ENCODE measurements around the gene LIPC. TPM values are rescaled to one million over a fixed set of nuclear protein-coding genes. Genes with fewer than 3 reads are reported as not detected.
A peak's percentile ranks its signal among the peaks of the same experiment; 100 is the strongest.

LIPC gene
- total and polyA plus RNA-seq, 8 donors, result 0.23 to 7.5 (median 0.76) TPM; not detected in 4

DNA sequence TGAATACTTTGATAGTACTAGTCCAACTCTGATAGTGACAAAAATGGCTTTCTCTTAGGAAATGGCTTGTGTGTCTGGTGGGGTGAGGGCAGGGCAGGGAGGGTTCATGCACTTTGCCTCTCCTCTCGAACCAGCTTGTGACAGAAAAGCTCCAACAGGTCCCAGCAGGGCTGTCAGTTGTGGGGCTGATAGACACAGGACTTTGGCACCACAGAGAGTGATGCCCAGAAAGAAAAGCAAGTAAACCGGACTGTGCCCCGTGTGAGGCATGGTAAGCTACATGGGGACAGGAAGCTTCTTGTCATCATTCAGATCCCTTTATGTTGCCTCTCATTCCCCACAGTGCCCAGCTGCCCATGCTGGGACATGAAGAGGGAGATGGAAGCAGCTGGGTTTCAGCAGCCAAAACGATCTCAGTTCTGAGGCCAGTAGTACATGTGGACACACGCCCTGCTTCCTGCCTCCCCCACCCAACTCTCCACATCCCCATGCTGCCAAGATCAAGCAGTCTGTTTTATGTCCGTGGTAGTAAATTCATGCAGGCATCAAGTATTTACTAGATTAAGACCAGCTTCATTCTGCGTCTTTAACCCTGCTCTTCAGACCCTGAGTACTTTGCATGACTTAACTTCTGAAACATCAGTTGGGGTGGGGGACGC lies 29.7 kb upstream of the LIPC start:
- Histone ChIP-seq H3K9me3 (no peaks in the 10 kb centered on the region), H3K4me3 (no peak overlapping the region), H3K27ac (no peak overlapping the region), H3K36me3 (no peaks in the 10 kb centered on the region), H3K27me3 (no peaks in the 10 kb centered on the region), H3K4me1 (no peaks in the 10 kb centered on the region)
- TF ChIP-seq POLR2AphosphoS5 (IDR thresholded peaks at IDR 0.05) (no peak), EP300 (IDR thresholded peaks at IDR 0.05) (no peak), CTCF (IDR thresholded peaks at IDR 0.05) (no peak), POLR2A (IDR thresholded peaks at IDR 0.05) (no peak)
- peak in 1 of 2 donors; percentile 65 for DNase-seq
- WGBS, 5 donors, result 64 to 79% (median 76%) methylated on average over 8 of the region's 8 CpGs
- intact Hi-C loops (cut with DNase I; ENCODE audit: low total_unique reads), result no loop called here

- Histone ChIP-seq H3K4me3 (no peak overlapping the region), H3K27me3 (no peaks in the 10 kb centered on the region), H3K27ac (no peak overlapping the region), H3K9me3 (no peaks in the 10 kb centered on the region), H3K36me3 (no peaks in the 10 kb centered on the region), H3K4me1 (no peaks in the 10 kb centered on the region)
- no peak for DNase-seq
- intact Hi-C loops (cut with DNase I; ENCODE audit: low total_unique reads), result no loop called here
- TF ChIP-seq POLR2AphosphoS5 (IDR thresholded peaks at IDR 0.05) (no peak), CTCF (IDR thresholded peaks at IDR 0.05) (no peak)
- WGBS, 5 donors, result 78 to 89% (median 84%) methylated on average over 4 of the region's 4 CpGs
Observed at GRCh38 chr15:58403581-58403980, 28.2 kb upstream of the LIPC start.

DNA sequence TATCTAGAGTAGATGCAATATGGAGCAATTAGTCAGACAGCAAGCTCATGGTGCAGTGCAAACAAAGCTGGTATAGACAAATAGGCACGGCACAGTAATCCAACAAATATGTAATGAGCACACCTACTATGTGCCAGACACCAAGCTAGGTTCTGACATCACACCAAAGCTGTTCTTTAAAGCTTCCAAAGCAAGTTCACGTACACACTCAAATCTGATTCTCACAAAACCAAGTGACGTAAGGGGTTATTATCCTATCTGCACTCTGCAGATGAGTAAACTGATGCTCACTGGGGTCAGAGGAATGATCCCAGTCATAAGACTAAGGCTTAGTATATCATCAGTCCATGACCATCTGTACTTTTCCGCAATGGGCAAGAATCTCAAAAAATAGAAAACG lies 27.8 kb upstream of the LIPC start:
- 89 to 93% (median 90%) methylated on average over 5 of the region's 5 CpGs for WGBS, 5 donors
- no peaks in the 10 kb centered on the region for H3K4me1 ChIP-seq
- no peak overlapping the region for H3K4me3 ChIP-seq
- H3K27me3 ChIP-seq, result no peaks in the 10 kb centered on the region
- intact Hi-C loops (cut with DNase I; ENCODE audit: low total_unique reads), result no loop called here
- H3K27ac ChIP-seq, result no peak overlapping the region
- no peak for TF ChIP-seq EP300 (IDR thresholded peaks at IDR 0.05)
- TF ChIP-seq CTCF (IDR thresholded peaks at IDR 0.05), result no peak
- TF ChIP-seq POLR2AphosphoS5 (IDR thresholded peaks at IDR 0.05), result no peak
- no peak for TF ChIP-seq POLR2A (IDR thresholded peaks at IDR 0.05)
- no peak for DNase-seq
- no peaks in the 10 kb centered on the region for H3K36me3 ChIP-seq
- H3K9me3 ChIP-seq, result no peaks in the 10 kb centered on the region

- Histone ChIP-seq H3K9me3 (no peaks in the 10 kb centered on the region), H3K27ac (no peak overlapping the region), H3K27me3 (no peaks in the 10 kb centered on the region), H3K4me1 (no peaks in the 10 kb centered on the region), H3K4me3 (no peak overlapping the region), H3K36me3 (no peaks in the 10 kb centered on the region)
- intact Hi-C loops (cut with DNase I; ENCODE audit: low total_unique reads), result no loop called here
- no peak for TF ChIP-seq EP300 (IDR thresholded peaks at IDR 0.05)
- TF ChIP-seq POLR2A (IDR thresholded peaks at IDR 0.05), result no peak
- no peak for TF ChIP-seq POLR2AphosphoS5 (IDR thresholded peaks at IDR 0.05)
- no peak for TF ChIP-seq CTCF (IDR thresholded peaks at IDR 0.05)
- DNase-seq, result no peak
- WGBS, 5 donors, result 72 to 85% (median 76%) methylated on average over 2 of the region's 2 CpGs
Observed at GRCh38 chr15:58404722-58405121, 27.1 kb upstream of the LIPC start.

Data from stomach (tissue), 9 donors.